HG02885 (cell line): ENCODE results near the gene RAB36.

Source experiments
- ATAC-seq: cut with Tn5 transposase; IDR thresholded peaks from one replicate; pipeline ENCODE4 v1.9.1; 2021; ENCODE audit warnings: mild to moderate bottlenecking; ENCODE audit not compliant: unreplicated experiment, poor library complexity

Gene RAB36

GRCh38 chr22:23119494-23120414 lies 25.5 kb upstream of the RAB36 start:
- no peak for ATAC-seq

DNA sequence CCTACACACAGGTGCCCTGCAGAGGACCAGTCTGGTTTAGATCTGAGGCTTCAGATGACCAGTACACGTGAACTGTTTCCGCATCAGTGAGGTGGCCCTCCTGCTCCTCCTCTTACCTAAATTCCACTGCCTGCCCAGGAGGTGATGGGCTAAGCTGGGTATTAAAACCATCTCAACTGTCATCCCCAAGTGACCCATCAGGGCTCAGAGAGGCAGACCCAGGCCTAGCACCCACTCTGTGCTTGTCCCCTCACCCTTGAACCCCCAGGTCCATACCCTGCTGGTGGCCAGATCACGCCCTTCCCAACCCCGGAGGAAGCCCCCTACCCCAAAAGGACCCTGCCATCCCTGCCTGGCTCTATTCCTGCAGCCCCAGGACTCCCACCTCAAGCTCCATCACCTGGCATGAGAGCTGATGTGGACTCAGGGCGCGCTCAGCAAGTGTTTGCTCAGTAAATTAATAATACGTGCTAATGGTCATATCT lies 24.8 kb upstream of the RAB36 start:
- ATAC-seq: no peak

GRCh38 chr22:23121000-23121421 lies 24.3 kb upstream of the RAB36 start:
- no peak for ATAC-seq

DNA sequence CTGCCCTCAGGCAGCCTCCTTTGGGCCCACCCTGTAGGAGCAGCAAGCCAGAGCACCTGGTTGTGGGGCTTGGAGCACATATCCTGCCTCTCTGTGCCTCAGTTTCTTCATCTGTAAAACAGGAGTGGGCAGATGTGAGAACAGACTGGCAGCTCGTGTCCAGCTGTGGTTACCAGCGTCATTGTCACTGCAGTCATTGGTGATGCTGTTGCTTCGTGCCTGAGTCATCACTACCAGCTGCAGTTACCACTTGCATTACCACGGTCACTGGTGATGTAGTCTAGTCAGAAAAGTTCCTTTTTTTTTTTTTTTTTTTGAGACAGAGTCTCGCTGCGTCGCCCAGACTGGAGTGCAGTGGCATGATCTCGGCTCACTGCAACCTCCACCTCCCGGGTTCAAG lies 23.9 kb upstream of the RAB36 start:
- ATAC-seq: no peak

- ATAC-seq: no peak
Observed at GRCh38 chr22:23122216-23122957, 22.9 kb upstream of the RAB36 start.

DNA sequence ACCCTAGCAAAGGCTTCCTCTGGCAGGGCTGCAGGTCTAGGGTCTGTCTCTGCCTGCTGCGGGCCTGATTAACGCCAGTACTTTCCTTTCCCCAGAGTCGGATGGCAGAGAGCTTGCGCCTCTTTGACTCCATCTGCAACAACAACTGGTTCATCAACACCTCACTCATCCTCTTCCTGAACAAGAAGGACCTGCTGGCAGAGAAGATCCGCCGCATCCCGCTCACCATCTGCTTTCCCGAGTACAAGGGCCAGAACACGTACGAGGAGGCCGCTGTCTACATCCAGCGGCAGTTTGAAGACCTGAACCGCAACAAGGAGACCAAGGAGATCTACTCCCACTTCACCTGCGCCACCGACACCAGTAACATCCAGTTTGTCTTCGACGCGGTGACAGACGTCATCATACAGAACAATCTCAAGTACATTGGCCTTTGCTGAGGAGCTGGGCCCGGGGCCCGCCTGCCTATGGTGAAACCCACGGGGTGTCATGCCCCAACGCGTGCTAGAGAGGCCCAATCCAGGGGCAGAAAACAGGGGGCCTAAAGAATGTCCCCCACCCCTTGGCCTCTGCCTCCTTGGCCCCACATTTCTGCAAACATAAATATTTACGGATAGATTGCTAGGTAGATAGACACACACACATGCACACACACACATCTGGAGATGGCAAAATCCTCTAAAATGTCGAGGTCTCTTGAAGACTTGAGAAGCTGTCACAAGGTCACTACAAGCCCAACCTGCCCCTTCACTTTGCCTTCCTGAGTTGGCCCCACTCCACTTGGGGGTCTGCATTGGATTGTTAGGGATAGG lies 22.1 kb upstream of the RAB36 start:
- ATAC-seq: no peak

GRCh38 chr22:23123804-23124254 lies 21.4 kb upstream of the RAB36 start:
- ATAC-seq: no peak

DNA sequence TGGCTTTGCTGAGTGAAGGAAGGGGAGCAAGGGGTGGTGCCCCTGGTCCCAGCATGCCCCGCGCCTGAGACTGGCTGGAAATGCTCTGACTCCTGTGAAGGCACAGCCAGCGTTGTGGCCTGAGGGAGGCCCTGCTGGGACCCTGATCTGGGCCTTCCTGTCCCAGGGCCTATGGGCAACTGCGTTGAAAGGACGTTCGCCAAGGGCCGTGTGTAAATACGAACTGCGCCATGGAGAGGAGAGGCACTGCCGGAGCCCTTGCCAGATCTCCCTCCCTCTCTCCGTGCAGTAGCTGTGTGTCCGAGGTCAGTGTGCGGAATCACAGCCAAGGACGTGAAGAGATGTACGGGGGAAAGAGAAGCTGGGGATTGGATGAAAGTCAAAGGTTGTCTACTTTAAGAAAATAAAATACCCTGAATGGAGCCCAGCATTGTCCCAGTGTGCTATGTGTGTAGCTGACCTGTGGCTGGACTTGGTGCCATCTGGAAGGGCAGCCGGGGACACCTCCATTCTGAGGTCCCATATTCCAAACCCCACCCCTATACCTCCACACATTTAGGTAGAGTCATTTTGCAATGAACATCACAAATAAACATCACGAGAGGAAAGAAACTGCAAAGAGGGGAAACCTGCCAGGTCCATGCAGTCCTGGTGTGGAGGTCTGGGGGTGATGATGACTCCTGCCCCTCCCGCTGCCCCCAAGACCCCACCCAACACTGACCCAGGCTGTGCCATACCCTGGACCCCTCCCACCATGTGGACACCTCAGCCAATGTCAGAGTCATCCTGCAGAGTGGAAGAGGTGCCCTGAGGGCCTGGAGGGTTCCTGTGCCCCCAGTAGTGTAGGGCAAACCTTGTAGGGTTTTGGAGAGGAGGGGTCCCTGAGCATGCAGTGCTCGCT lies 20.4 kb upstream of the RAB36 start:
- ATAC-seq: no peak

DNA sequence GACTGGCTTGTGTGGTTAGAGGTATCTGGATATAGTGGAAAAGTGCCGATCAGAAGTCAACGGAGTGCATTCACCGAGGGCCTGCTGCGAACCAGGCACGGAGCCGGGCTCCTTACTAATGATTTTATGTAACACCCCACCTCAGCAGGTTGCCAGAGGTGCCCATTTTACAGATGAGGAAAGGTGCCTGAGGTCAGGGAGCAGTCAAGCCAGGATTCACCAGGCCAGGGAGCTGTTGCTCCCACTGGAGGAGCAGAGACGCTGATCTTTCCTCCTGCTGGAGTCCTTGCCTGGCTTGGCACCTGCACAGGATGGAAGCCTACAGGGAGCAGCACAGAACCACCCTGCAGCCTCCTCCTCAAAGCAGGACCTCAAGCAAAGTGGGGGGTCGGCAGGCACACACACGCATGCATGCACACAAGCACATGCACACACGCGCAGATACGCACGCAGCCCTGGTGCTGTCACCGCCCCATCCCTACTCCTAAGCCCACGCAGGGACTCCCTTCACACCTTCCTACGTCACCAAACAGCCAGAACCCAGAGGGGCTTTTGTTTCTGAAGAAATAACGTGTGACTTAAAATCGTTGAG lies 19.7 kb upstream of the RAB36 start:
- ATAC-seq: no peak

DNA sequence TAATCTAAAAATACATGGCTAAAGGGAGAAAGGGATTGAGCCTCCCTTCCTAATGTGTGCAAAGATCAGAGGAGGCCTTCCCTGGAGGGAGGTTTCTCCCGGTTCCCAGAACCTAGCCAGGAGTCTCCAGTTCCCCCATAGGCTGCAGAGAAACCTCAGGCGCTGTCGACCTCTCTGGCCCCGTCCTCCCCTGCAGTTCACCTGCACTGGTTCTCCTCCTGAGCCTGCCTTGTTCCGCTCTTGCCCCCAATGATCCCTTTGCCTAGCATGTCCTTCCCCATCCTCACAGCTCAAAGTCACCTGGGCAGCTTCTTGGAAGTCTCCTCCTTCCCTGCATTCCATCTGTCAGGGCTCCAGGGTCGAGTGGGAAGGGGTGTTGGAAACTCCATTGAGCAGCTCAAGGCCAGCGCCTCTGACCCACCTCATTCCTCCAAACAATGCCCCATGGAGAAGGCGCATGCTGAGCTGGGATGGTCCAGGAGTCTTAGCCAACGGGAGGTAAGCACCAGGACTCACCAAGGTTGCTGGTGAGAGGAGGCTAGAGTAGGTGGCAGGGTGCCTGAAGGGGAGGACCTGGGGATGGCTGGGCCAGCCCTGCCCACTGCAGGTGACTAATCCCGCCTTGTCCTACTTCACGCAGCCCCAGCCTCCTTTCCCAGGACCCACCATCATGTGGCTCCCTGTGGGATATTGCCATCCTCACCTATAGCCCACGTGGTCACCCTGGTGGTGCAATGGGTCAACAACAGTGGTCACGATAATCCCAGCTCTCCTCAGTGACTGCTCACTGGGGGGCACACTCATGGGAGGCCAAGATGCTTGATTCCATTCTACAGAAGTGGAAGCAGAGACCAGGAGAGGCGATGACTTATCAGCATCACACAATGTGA lies 18.9 kb upstream of the RAB36 start:
- ATAC-seq: no peak

DNA sequence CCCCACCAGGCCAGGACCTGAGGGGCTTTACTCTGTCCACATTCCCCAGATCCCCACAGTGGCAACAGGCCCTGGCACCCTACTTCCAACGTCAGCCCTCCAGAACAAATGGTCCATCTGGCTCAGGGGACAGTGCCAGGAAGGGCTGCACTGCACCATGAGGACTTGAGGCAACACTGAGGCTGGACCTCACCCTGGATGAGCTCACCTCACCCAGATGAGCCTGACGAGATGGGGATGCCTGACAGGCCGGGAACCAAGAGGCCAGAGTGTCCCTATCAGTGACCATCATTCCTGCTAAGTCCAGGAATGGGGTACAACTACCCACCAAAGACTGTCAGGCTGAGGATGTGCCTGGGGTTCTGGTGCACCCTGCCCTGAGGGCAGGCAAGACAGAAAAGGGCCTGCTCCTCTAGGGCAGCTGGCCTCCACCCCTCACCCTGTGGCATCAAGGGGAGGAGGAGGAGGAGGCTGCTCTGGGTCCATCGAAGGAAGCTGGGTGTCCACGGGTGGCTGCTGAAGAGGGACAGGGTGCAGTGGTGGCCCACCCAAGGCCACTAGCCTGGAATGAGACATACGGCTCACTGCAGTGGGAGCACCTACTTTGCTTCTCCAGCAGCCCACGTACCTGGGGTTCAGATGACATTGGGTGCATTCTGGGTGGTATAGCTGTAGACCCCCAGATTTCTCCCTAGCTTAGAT lies 18.1 kb upstream of the RAB36 start:
- ATAC-seq: no peak

DNA sequence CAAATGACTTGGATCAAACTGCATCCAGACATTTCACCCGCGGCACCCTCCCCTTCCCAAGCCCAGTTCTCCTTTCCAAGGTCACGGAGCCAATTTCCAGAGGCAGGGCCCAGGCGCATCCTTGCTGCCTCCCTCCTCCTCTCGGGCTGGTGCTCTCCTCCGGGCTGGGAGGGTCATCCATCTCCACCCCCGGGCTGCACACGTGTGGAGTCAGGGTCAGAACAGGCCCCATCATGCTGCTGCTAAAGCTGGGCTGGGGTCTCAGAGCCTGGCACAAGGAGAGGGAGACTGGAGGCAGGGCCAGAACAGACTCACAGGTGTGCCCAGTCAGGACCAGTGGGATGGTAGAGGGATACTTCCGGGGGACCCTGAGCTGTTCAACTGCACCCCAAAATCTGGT lies 17.5 kb upstream of the RAB36 start:
- no peak for ATAC-seq

DNA sequence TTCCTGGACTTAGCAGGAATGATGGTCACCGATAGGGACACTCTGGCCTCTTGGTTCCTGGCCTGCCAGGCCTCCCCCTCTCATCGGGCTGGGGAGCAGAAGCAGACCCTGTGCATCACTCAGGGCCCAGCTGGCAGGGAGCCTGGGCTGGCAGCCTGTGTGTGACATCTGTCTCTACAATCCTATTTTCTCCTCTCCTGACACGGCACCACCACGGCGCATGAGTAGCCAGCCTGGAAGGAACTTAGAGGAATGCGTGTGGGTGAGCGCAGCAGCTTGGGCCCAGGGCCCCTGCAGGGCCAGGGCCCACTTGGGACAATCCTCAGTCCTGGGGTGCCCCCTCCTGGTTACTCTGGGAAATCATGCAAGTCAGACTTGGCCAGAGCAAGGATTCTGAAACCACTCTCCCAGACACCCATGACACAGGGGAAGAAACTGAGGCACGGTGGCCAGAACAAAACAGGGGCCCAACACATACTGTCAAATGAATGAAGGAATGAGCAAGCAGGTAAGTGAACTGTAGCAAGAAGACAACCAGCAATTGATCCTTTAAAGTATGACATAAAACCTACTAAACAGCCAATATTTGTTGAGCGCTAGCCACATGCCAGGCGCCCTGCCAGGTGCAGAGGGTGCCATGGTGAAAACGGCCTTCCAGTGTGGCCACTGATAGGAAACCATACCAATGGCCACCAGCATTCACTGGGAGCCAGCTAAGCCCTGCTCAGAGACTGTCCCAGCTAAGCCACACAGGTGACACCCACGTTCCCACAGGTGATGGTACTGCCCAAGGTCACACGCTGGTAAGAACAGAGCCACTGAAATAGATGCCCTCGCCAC lies 16.8 kb upstream of the RAB36 start:
- no peak for ATAC-seq

DNA sequence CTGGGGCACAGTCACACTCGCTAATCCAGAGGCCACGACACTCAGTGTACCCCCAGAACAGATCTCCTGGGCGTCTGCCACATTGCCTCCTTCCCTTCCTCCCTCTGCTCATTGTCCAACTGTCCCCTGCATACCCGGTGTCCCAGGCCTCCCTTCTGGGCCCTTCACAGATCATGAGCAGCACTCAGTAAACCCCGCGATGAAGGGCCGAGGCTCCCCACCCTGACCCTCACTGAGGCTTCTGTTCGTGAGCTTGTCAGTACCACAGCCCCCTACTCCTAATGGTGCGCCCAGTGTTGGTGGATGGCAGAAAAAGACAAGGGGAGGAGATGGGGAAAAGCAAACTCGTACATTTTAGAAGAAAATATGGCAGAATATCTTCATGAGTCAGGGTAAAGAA lies 16.1 kb upstream of the RAB36 start:
- ATAC-seq: no peak

GRCh38 chr22:23130697-23131096 lies 14.6 kb upstream of the RAB36 start:
- ATAC-seq: no peak

GRCh38 chr22:23131931-23132330 lies 13.3 kb upstream of the RAB36 start:
- ATAC-seq: no peak
